K562 (cell line): Measurements from ENCODE around the gene AMMECR1. TPM values are rescaled to one million over a fixed set of nuclear protein-coding genes. Genes with fewer than 3 reads are reported as not detected.

Experiments used
- ATAC-seq: fragments of 200-7000 bp; cut with Tn5 transposase; 3 replicates; pipeline ENCODE4 v1.9.1; 2020; ENCODE audit warnings: moderate library complexity
- BruUV-seq: library from RNA; stranded (reverse); fragments of 400-500 nt; replicated peaks from 2 replicates; lab custom pipeline; 2021; lab: Mats Ljungman, UMichigan
- CTCF ChIA-PET: fragments of 300-600 bp; formaldehyde crosslinking; extraction: SDS; loops from one replicate; lab custom pipeline; 2021; ENCODE audit warnings: low intra/inter-chr PET ratio; lab: Yijun Ruan, JAX
- POLR2A ChIA-PET: fragments of 300-600, 350-650 bp; sonication (Branson Sonifier 250); formaldehyde crosslinking; extraction: SDS; loops from one replicate; lab custom pipeline; 2021; ENCODE audit warnings: antibody characterized with exemption, inconsistent platforms; lab: Yijun Ruan, JAX
- DNase-seq, 4 experiments: peaks; one replicate each; pipeline versions ENCODE4 v3.0.0 to v3.0.0-alpha.2; 2011 to 2018; ENCODE audit warnings: low spot score in 3 of 4, mixed read lengths in 3 of 4; ENCODE audit errors: extremely low read depth in 1 of 4
- FAIRE-seq: peaks from 2 replicates; lab custom pipeline; 2011; peaks lifted over from hg19 to GRCh38; lab: Jason Lieb, UNC
- H2AFZ ChIP-seq: 2 replicates; pipeline ENCODE4 v1.6.0; 2011; ENCODE audit warnings: low read depth, low read length, control low read depth, inconsistent platforms
- H3K27ac ChIP-seq: fragments of 200-600 bp; 3 replicates; pipeline ENCODE4 v1.8.0; 2011; ENCODE audit warnings: low read depth, mild to moderate bottlenecking, control low read depth, inconsistent platforms, low read length, moderate library complexity, mixed read lengths; ENCODE audit errors: extremely low read depth
- H3K27me3 ChIP-seq, 2 experiments: fragments of 300-600 bp in 1 of 2; 2 replicates in 1 of 2; 3 replicates in 1 of 2; pipeline versions ENCODE4 v1.6.0 to v1.8.0; 2011; ENCODE audit warnings: inconsistent platforms in 2 of 2, low read length in 2 of 2, mild to moderate bottlenecking in 1 of 2, mixed read lengths in 1 of 2, moderate library complexity in 1 of 2; ENCODE audit not compliant: control insufficient read depth in 2 of 2, insufficient read depth in 2 of 2
- H3K36me3 ChIP-seq: fragments of 300-600 bp; 3 replicates; pipeline ENCODE4 v1.8.0; 2011; ENCODE audit warnings: mild to moderate bottlenecking, low read length, inconsistent platforms; ENCODE audit not compliant: control insufficient read depth, insufficient read depth
- H3K4me1 ChIP-seq, 2 experiments: fragments of 200-600 bp in 1 of 2; replicated peaks in 1 of 2; 2 replicates in 1 of 2; 3 replicates in 1 of 2; pipeline versions ENCODE4 v1.5.1 to v1.8.0; 2011; ENCODE audit warnings: inconsistent platforms in 2 of 2, low read length in 2 of 2, mild to moderate bottlenecking in 1 of 2, mixed read lengths in 1 of 2, moderate library complexity in 1 of 2; ENCODE audit not compliant: control insufficient read depth in 2 of 2, insufficient read depth in 2 of 2
- H3K4me2 ChIP-seq: 2 replicates; pipeline ENCODE4 v1.6.1; 2011; ENCODE audit warnings: low read length, control low read depth, inconsistent platforms, mixed read lengths; ENCODE audit not compliant: insufficient read depth
- H3K4me3 ChIP-seq: fragments of 200-600 bp; sonication (generic), shearing (Covaris generic); 2 replicates; pipeline ENCODE4 v1.5.1; 2016; ENCODE audit warnings: control low read depth, inconsistent platforms
- H3K79me2 ChIP-seq: fragments of 200-600 bp; 3 replicates; pipeline ENCODE4 v1.8.0; 2011; ENCODE audit warnings: low read length, inconsistent platforms; ENCODE audit not compliant: control insufficient read depth, insufficient read depth
- H3K9ac ChIP-seq, 2 experiments: 2 replicates each; pipeline versions ENCODE4 v1.6.0 to v1.6.1; 2011; ENCODE audit warnings: low read depth in 2 of 2, low read length in 2 of 2, control low read depth in 1 of 2, inconsistent platforms in 1 of 2, mild to moderate bottlenecking in 1 of 2, mixed read lengths in 1 of 2; ENCODE audit not compliant: insufficient read depth in 1 of 2
- H3K9me1 ChIP-seq: one replicate; pipeline ENCODE4 v1.6.0; 2011; ENCODE audit warnings: inconsistent platforms, mild to moderate bottlenecking, low read length, moderate library complexity; ENCODE audit not compliant: control insufficient read depth, insufficient read depth
- H3K9me3 ChIP-seq: replicated peaks from 2 replicates; pipeline ENCODE4 v1.5.1; 2011; ENCODE audit warnings: low read depth, low read length, inconsistent platforms; ENCODE audit not compliant: control insufficient read depth, insufficient read depth
- H4K20me1 ChIP-seq: replicated peaks from 2 replicates; pipeline ENCODE4 v1.6.1; 2011; ENCODE audit warnings: low read length, inconsistent platforms, mixed read lengths; ENCODE audit not compliant: control insufficient read depth, insufficient read depth
- FOXA3 ChIP-seq, 2 experiments: fragments of 450-650 bp in 1 of 2; sonication (generic) in 1 of 2; formaldehyde crosslinking; IDR thresholded peaks in 1 of 2; conservative IDR thresholded peaks in 1 of 2; 2 replicates each; pipeline versions ENCODE4 v1.4.0 to v1.8.0; 2020 to 2022; ENCODE audit warnings: mild to moderate bottlenecking in 2 of 2, missing genetic modification reagents in 1 of 2
- JUND ChIP-seq, 2 experiments: IDR thresholded peaks; 2 replicates in 1 of 2; 3 replicates in 1 of 2; pipeline ENCODE4 v1.6.1; 2011; ENCODE audit warnings: borderline replicate concordance in 2 of 2, low read depth in 2 of 2, low read length in 2 of 2, improper control_type of control experiment in 1 of 2, missing biosample characterization in 1 of 2, missing genetic modification characterization in 1 of 2, missing genetic modification reagents in 1 of 2
- POLR2B ChIP-seq: fragments of 450-650 bp; IDR thresholded peaks from 2 replicates; pipeline ENCODE4 v1.6.1; 2018; ENCODE audit warnings: low read depth; ENCODE audit not compliant: partially characterized antibody
- SMAD4 ChIP-seq: fragments of 250-450 bp; sonication (Bioruptor Pico); conservative IDR thresholded peaks from 2 replicates; pipeline ENCODE4 v1.8.0; 2021; ENCODE audit warnings: inconsistent platforms, mild to moderate bottlenecking, moderate library complexity
- ZNF134 ChIP-seq: fragments of 250-450 bp; sonication (Bioruptor Pico); conservative IDR thresholded peaks from 2 replicates; pipeline ENCODE4 v1.4.0; 2020
- ZNF212 ChIP-seq: fragments of 450-650 bp; formaldehyde crosslinking; IDR thresholded peaks from 2 replicates; pipeline ENCODE4 v1.4.0; 2020; ENCODE audit warnings: mild to moderate bottlenecking
- ZNF23 ChIP-seq: fragments of 250-450 bp; sonication (Bioruptor Pico); IDR thresholded peaks from 2 replicates; pipeline ENCODE4 v1.4.0; 2020; ENCODE audit warnings: mild to moderate bottlenecking
- ZNF263 ChIP-seq: sonication (generic); formaldehyde crosslinking; IDR thresholded peaks from 2 replicates; pipeline ENCODE4 v1.8.0; 2022; ENCODE audit warnings: mild to moderate bottlenecking, missing genetic modification reagents, borderline replicate concordance
- ZNF347 ChIP-seq: fragments of 450-650 bp; formaldehyde crosslinking; IDR thresholded peaks from 2 replicates; pipeline ENCODE4 v1.4.0; 2020; ENCODE audit warnings: low read depth, mild to moderate bottlenecking, moderate library complexity
- ZNF507 ChIP-seq: conservative IDR thresholded peaks from 2 replicates; pipeline ENCODE4 v1.6.1; 2017; ENCODE audit warnings: missing genetic modification characterization, missing compliant biosample characterization
- WGBS: fragments of 100-300 bp; shearing (Covaris generic); methylation state at CpG from one replicate; pipeline ENCODE4 v1.1.6; 2016; ENCODE audit warnings: low coverage, mixed read lengths; ENCODE audit not compliant: insufficient coverage; ENCODE audit errors: missing lambda C conversion rate; 5-methylcytosine and 5-hydroxymethylcytosine counted together
- in situ Hi-C: fragments of 300-500 bp; cut with MboI; formaldehyde crosslinking; loops from 4 replicates; pipeline ENCODE4 v1.15.0; 2018; ENCODE audit warnings: inconsistent platforms, mixed read lengths
- intact Hi-C: fragments of 100-400 bp; cut with micrococcal nuclease; formaldehyde crosslinking; loops from 2 replicates; pipeline ENCODE4 v1.14.2; 2022
- polyA plus RNA-seq, 8 experiments: library from polyadenylated mRNA; depleted of rRNA in 4 of 8; stranded (reverse) in 5 of 8; unstranded in 3 of 8; fragments of >200 nt; fragmentation: Nextera tagmentation in 2 of 8; fragmentation: Illumina TruSeq in 1 of 8; extraction: Ambion mirVana in 2 of 8; extraction: Trizol in 1 of 8; gene quantifications; 2 replicates each; pipeline versions ENCODE4 v1.2.1 to v1.2.3, GENCODE V29; 2011 to 2014; ENCODE audit warnings: inconsistent platforms in 1 of 8, missing spikeins in 1 of 8
- total RNA-seq, 7 experiments: library from RNA; depleted of rRNA in 6 of 7; stranded (reverse); fragments of >200 nt in 6 of 7; fragmentation: Illumina TruSeq in 2 of 7; extraction: Trizol in 2 of 7; gene quantifications; 2 replicates each; pipeline versions ENCODE4 v1.2.1 to v1.2.3, GENCODE V29; 2011 to 2021; ENCODE audit warnings: low replicate concordance in 1 of 7
- TF ChIP-seq, protein P1 (sequence below), 2 experiments: IDR thresholded peaks; 2 replicates each; pipeline ENCODE4 v1.6.1; 2011; ENCODE audit warnings: borderline replicate concordance in 1 of 2, control low read depth in 1 of 2, low read depth in 1 of 2, low read length in 1 of 2, mild to moderate bottlenecking in 1 of 2, mixed read lengths in 1 of 2, moderate library complexity in 1 of 2; ENCODE audit not compliant: insufficient read depth in 1 of 2, insufficient read length in 1 of 2, poor library complexity in 1 of 2, severe bottlenecking in 1 of 2; ENCODE audit errors: extremely low read depth in 1 of 2

The AMMECR1 gene
- total and polyA plus RNA-seq, 9 of the 15 experiments (the other 6 are each of a cell fraction or from before 2014, with no cell fraction given) = 13.9 to 36.7 (median 23.6) TPM

DNA sequence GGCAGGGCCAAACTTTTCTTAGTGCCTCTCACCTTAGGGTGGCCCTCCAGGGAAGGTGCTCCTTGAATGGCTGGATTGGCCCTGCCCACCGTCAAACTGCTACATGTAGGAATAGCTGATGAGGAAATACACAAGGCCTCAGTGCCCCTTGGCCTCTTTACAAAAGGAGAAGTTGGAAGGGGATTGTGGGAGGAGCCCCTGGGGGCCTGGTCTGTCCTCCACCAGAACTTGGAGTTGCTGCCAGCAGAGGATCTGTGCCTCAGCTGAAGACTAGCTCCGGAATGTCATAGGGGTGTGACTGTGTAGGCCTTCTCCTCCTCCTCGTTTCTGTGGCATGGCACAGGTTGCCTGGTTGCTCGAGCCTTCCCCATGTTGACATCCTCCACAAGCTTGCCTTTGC lies 142.7 kb downstream of the AMMECR1 start:
- Histone ChIP-seq H2AFZ (no peak overlapping the region), H3K4me2 (no peak overlapping the region), H3K4me1 (peaks cover 16 to 26% of the 10 kb centered on the region in 2 experiments), H3K9me3 (no peaks in the 10 kb centered on the region; the same call in 1 of the 2 replicates), H3K9me1 (no peaks in the 10 kb centered on the region), H3K36me3 (peaks cover 56% of the 10 kb centered on the region; the same call in 2 of the 3 replicates), H3K4me3 (no peak overlapping the region), H3K27ac (no peak overlapping the region), H3K9ac (no peak overlapping the region), H3K27me3 (no peaks in the 10 kb centered on the region), H4K20me1 (no peaks in the 10 kb centered on the region), H3K79me2 (peaks cover 12% of the 10 kb centered on the region)
- no TSS peak for BruUV-seq
- ATAC-seq (no peak), DNase-seq (no peak), FAIRE-seq (no peak)
- 95% methylated on average over 4 of the region's 4 CpGs for WGBS
- intact Hi-C loops (loop anchor here (5.0 kb wide), 1 partner anchor 142 kb away; the partner anchor contains the start of gene AMMECR1), in situ Hi-C loops (no loop called here)
- CTCF ChIA-PET = no interaction called here
- no peak for TF ChIP-seq SMAD4 (CRISPR knock-in tag)
- POLR2A ChIA-PET = interaction anchor here (0.6 to 0.9 kb wide), 2 partner anchors 24 to 199 kb away, joined by 3 read pairs; no protein-coding TSS in a partner anchor

DNA sequence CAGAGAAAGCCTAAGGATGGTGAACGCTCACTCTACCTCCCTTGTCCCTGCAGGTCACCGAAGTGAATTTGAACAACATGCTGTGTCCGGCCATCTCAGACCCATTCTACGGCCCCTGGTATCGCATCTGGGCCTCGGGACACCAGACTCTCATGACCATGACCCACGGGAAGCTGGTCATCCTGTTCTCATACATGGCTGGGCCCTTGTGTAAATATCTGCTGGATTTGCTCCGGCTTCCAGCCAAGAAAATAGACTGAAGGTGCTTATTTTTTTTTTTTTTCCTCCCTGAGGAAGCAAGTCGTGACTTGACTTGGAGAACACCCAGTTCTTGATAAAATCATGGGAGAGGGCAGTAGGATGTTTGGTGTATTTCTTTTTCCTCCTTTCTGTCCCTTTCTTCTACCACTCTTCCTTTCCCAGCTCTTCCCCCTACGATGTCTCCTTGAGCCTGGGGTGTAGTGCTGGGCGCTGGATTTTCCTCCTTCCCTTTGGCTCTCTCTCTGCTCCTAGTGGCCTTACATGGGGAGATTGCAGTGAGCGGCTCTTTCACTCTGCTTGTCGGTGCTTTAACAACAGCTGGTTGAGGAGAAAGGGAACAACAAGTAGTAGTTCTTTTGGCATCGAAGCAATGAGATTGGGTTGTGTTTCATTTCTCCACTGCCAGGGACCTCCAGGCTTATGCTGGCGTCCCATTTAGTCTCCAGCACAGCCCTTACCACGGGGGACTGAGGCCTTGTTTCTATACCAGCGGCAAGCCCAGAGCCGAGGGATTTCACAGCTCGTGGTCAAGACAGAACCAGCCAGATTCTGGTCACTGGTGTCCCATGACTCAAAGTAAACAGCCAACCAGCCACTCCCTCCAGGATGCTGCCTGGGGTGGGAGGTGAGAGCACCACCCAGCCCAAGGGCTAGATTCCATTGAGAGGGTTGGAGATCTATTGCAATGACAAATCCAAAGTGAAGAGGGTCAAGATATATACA lies 144.4 kb downstream of the AMMECR1 start:
- CTCF ChIA-PET = no interaction called here
- intact Hi-C loops = no loop called here
- TF ChIP-seq ZNF507 (no peak), ZNF263 (CRISPR knock-in tag) (no peak), POLR2B (no peak), ZNF23 (CRISPR knock-in tag) (no peak), ZNF212 (CRISPR knock-in tag) (no peak), ZNF347 (CRISPR knock-in tag) (no peak), FOXA3 (CRISPR knock-in tag; conservative IDR thresholded peaks at IDR 0.05 in 1 of 2, IDR thresholded peaks at IDR 0.05 in 1 of 2) (peak; percentile 59 to 87; a peak in 3 of 4 replicates), JUND (IDR thresholded peaks at IDR 0.05; ENCODE audit: borderline replicate concordance, low read depth, low read length) (peak; percentile 5; the same call in 1 of the 2 replicates), JUND (tag; IDR thresholded peaks at IDR 0.05; ENCODE audit: borderline replicate concordance, low read depth, low read length) (no peak; the same call in 2 of the 3 replicates), ZNF134 (CRISPR knock-in tag) (no peak)
- TF ChIP-seq, protein P1, sequence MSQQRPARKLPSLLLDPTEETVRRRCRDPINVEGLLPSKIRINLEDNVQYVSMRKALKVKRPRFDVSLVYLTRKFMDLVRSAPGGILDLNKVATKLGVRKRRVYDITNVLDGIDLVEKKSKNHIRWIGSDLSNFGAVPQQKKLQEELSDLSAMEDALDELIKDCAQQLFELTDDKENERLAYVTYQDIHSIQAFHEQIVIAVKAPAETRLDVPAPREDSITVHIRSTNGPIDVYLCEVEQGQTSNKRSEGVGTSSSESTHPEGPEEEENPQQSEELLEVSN (IDR thresholded peaks at IDR 0.05; ENCODE audit: borderline replicate concordance in 1 of 2, extremely low read depth in 1 of 2, insufficient read depth in 1 of 2, insufficient read length in 1 of 2, low read depth in 1 of 2, low read length in 1 of 2, poor library complexity in 1 of 2, severe bottlenecking in 1 of 2) = no peak

More for the DNA sequence above, 144.4 kb downstream of the AMMECR1 start:
- H3K27ac ChIP-seq = no peak overlapping the region
- H3K9me1 ChIP-seq = no peaks in the 10 kb centered on the region
- no peak overlapping the region for H3K4me3 ChIP-seq
- POLR2A ChIA-PET = interaction anchor here (0.7 kb wide), 1 partner anchor 229 kb away, joined by 3 read pairs; no protein-coding TSS in a partner anchor
- DNase-seq (no peak), ATAC-seq (no peak), FAIRE-seq (peak; percentile 15)
- H3K4me2 ChIP-seq = no peak overlapping the region
- in situ Hi-C loops = loop anchor here (25.0 kb wide), 2 partner anchors 489 to 689 kb away; no protein-coding TSS in a partner anchor
- BruUV-seq = no TSS peak
- H3K79me2 ChIP-seq = peaks cover 2% of the 10 kb centered on the region; the same call in 2 of the 3 replicates
- H3K4me1 ChIP-seq = peaks cover 9 to 20% of the 10 kb centered on the region in 2 experiments; a peak in 3 of 5 replicates
- H3K9me3 ChIP-seq = no peaks in the 10 kb centered on the region
- WGBS = 72% methylated on average over 11 of the region's 19 CpGs
- no peak overlapping the region for H2AFZ ChIP-seq
- H3K36me3 ChIP-seq = peaks cover 52% of the 10 kb centered on the region
- no peak overlapping the region for H3K9ac ChIP-seq
- H4K20me1 ChIP-seq = no peaks in the 10 kb centered on the region
- no peaks in the 10 kb centered on the region for H3K27me3 ChIP-seq
